HepG2 (cell line): ENCODE measurements around the gene KCNK2. TPM values are rescaled to one million over a fixed set of nuclear protein-coding genes. Genes with fewer than 3 reads are reported as not detected.
A peak's percentile ranks its signal among the peaks of the same experiment; 100 is the strongest.

Source experiments
- ATAC-seq: fragments of 200-7000 bp; cut with Tn5 transposase; 3 replicates; pipeline ENCODE4 v1.9.1; 2020; ENCODE audit warnings: mild to moderate bottlenecking, moderate library complexity
- BruUV-seq: library from RNA; stranded (reverse); fragments of 400-500 nt; replicated peaks from 2 replicates; lab custom pipeline; 2021; lab: Mats Ljungman, UMichigan
- CTCF ChIA-PET: fragments of 300-600 bp; formaldehyde crosslinking; extraction: SDS; loops from one replicate; lab custom pipeline; 2021; ENCODE audit warnings: low total read pairs, inconsistent platforms, low intra/inter-chr PET ratio; lab: Yijun Ruan, JAX
- POLR2A ChIA-PET: fragments of 350-600 bp; sonication (Branson Sonifier 250); formaldehyde crosslinking; loops from one replicate; lab custom pipeline; 2020; ENCODE audit warnings: antibody characterized with exemption, inconsistent platforms; lab: Yijun Ruan, JAX
- DNase-seq: peaks from one replicate; pipeline ENCODE4 v3.0.0-alpha.2; 2015; ENCODE audit warnings: low spot score
- FAIRE-seq: peaks from 3 replicates; lab custom pipeline; 2011; peaks lifted over from hg19 to GRCh38; lab: Jason Lieb, UNC
- H2AFZ ChIP-seq: one replicate; pipeline ENCODE4 v1.6.1; 2011; ENCODE audit warnings: low read length, inconsistent platforms
- H3K27ac ChIP-seq: fragments of 300-600 bp; 3 replicates; pipeline ENCODE4 v1.8.0; 2011; ENCODE audit warnings: mixed run types, mild to moderate bottlenecking, mixed read lengths, low read length, inconsistent platforms; ENCODE audit not compliant: insufficient read depth; ENCODE audit errors: extremely low read length
- H3K27me3 ChIP-seq, 2 experiments: fragments of 200-600 bp in 1 of 2; 2 replicates in 1 of 2; 3 replicates in 1 of 2; pipeline versions ENCODE4 v1.6.0 to v1.8.0; 2011; ENCODE audit warnings: low read length in 2 of 2, mild to moderate bottlenecking in 2 of 2, moderate library complexity in 2 of 2, inconsistent platforms in 1 of 2; ENCODE audit not compliant: insufficient read depth in 2 of 2, control insufficient read depth in 1 of 2
- H3K36me3 ChIP-seq, 2 experiments: fragments of 200-600 bp in 1 of 2; replicated peaks in 1 of 2; 2 replicates in 1 of 2; 3 replicates in 1 of 2; pipeline versions ENCODE4 v1.5.1 to v1.8.0; 2011; ENCODE audit warnings: low read length in 2 of 2, inconsistent platforms in 1 of 2; ENCODE audit not compliant: insufficient read depth in 2 of 2, control insufficient read depth in 1 of 2
- H3K4me1 ChIP-seq: 2 replicates; pipeline ENCODE4 v1.5.1; 2012; ENCODE audit warnings: low read length, inconsistent platforms; ENCODE audit not compliant: insufficient read depth
- H3K4me2 ChIP-seq: 2 replicates; pipeline ENCODE4 v1.6.0; 2011; ENCODE audit warnings: low read depth, low read length, inconsistent platforms
- H3K4me3 ChIP-seq, 3 experiments: fragments of 200-600 bp in 1 of 3; sonication (generic), shearing (Covaris generic) in 1 of 3; replicated peaks in 1 of 3; 2 replicates each; pipeline ENCODE4 v1.5.1; 2011 to 2016; ENCODE audit warnings: low read length in 3 of 3, inconsistent platforms in 2 of 3, low read depth in 2 of 3, mild to moderate bottlenecking in 2 of 3, control low read depth in 1 of 3, mixed read lengths in 1 of 3; ENCODE audit not compliant: insufficient read depth in 1 of 3
- H3K79me2 ChIP-seq: one replicate; pipeline ENCODE4 v1.6.1; 2011; ENCODE audit warnings: low read length, inconsistent platforms; ENCODE audit not compliant: insufficient read depth
- H3K9ac ChIP-seq: 2 replicates; pipeline ENCODE4 v1.6.0; 2011; ENCODE audit warnings: mild to moderate bottlenecking, low read depth, low read length, inconsistent platforms; ENCODE audit not compliant: insufficient read depth
- H3K9me3 ChIP-seq: 2 replicates; pipeline ENCODE4 v1.5.1; 2012; ENCODE audit warnings: mild to moderate bottlenecking, low read length
- H4K20me1 ChIP-seq: 2 replicates; pipeline ENCODE4 v1.6.0; 2011; ENCODE audit warnings: inconsistent platforms, mild to moderate bottlenecking, low read length, moderate library complexity; ENCODE audit not compliant: insufficient read depth
- ATF7 ChIP-seq, 2 experiments: fragments of 450-650 bp in 1 of 2; sonication (generic) in 1 of 2; formaldehyde crosslinking in 1 of 2; IDR thresholded peaks; 2 replicates each; pipeline versions ENCODE4 v1.4.0 to v1.6.1; 2016 to 2020; ENCODE audit warnings: antibody characterized with exemption in 1 of 2, mild to moderate bottlenecking in 1 of 2, missing genetic modification reagents in 1 of 2
- CREB1 ChIP-seq, 2 experiments: fragments of 450-650 bp in 1 of 2; IDR thresholded peaks; 2 replicates each; pipeline ENCODE4 v1.6.1; 2016 to 2017; ENCODE audit warnings: control low read depth in 1 of 2, mild to moderate bottlenecking in 1 of 2, missing compliant biosample characterization in 1 of 2, missing genetic modification characterization in 1 of 2
- CREM ChIP-seq, 2 experiments: sonication (generic) in 1 of 2; formaldehyde crosslinking in 1 of 2; IDR thresholded peaks; 2 replicates each; pipeline versions ENCODE4 v1.4.0 to v1.6.1; 2016 to 2020; ENCODE audit warnings: antibody characterized with exemption in 1 of 2, mild to moderate bottlenecking in 1 of 2, missing genetic modification reagents in 1 of 2
- SALL2 ChIP-seq: sonication (generic); formaldehyde crosslinking; IDR thresholded peaks from 2 replicates; pipeline ENCODE4 v1.8.1; 2023; ENCODE audit warnings: mild to moderate bottlenecking, missing genetic modification reagents, inconsistent platforms
- WGBS: methylation state at CpG from one replicate; pipeline ENCODE4 v1.1.6; 2017; ENCODE audit warnings: low lambda C conversion rate; 5-methylcytosine and 5-hydroxymethylcytosine counted together
- in situ Hi-C: cut with HindIII; loops from 2 replicates; pipeline ENCODE4 v1.10.0; 2017; ENCODE audit warnings: low pct_unique_long_range_greater_than_20kb; ENCODE audit not compliant: extremely low pct_ligation_motif_present
- intact Hi-C: fragments of 100-400 bp; cut with micrococcal nuclease; formaldehyde crosslinking; loops from one replicate; pipeline ENCODE4 v1.10.0; 2022; ENCODE audit not compliant: unreplicated experiment
- polyA plus RNA-seq, 8 experiments: library from polyadenylated mRNA; depleted of rRNA in 3 of 8; stranded (reverse) in 7 of 8; unstranded in 1 of 8; fragments of >200 nt; fragmentation: Illumina TruSeq in 4 of 8; extraction: Trizol in 4 of 8; gene quantifications; 2 replicates each; pipeline versions ENCODE4 v1.2.1 to v1.2.3, GENCODE V29; 2011 to 2016; ENCODE audit warnings: low read depth in 4 of 8, missing spikeins in 1 of 8, mixed read lengths in 1 of 8; ENCODE audit not compliant: insufficient read depth in 1 of 8
- total RNA-seq, 5 experiments: library from RNA; depleted of rRNA; stranded (reverse); fragments of >200 nt; fragmentation: Illumina TruSeq; extraction: Trizol; gene quantifications; 2 replicates each; pipeline ENCODE4 v1.2.3, GENCODE V29; 2016; ENCODE audit warnings: low read depth in 1 of 5
- TF ChIP-seq, protein P1 (sequence below): sonication (generic); formaldehyde crosslinking; IDR thresholded peaks from 2 replicates; pipeline ENCODE4 v1.8.1; 2022; ENCODE audit warnings: mild to moderate bottlenecking, missing genetic modification reagents

The KCNK2 gene
- total and polyA plus RNA-seq, 2 of the 13 experiments (the other 11 are each of a cell fraction or from before 2014, with no cell fraction given): not detected

DNA sequence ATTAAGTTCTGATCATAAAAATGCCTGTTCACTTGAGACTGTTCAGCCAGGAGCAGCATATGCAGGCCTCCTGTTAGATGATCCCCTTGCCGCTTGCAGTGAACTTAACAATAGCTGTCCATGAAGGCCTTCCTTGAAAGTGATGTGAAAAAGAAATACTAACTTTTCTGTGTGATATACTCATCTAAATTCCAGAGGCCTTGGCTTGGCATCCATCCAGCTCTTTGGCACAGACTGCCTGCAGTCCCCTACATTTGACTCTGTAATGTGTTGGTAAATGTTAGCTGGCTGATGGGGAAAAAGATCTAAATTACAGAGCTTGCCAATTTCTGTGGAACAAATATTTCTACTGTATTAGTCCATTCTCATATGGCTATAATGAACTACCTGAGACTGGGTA lies 73.7 kb downstream of the KCNK2 start (continued):
- TF ChIP-seq, protein P1, sequence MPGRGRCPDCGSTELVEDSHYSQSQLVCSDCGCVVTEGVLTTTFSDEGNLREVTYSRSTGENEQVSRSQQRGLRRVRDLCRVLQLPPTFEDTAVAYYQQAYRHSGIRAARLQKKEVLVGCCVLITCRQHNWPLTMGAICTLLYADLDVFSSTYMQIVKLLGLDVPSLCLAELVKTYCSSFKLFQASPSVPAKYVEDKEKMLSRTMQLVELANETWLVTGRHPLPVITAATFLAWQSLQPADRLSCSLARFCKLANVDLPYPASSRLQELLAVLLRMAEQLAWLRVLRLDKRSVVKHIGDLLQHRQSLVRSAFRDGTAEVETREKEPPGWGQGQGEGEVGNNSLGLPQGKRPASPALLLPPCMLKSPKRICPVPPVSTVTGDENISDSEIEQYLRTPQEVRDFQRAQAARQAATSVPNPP (CRISPR knock-in tag): no peak
- TF ChIP-seq SALL2: no peak
- TF ChIP-seq, all 625 proteins: peak for 0

DNA sequence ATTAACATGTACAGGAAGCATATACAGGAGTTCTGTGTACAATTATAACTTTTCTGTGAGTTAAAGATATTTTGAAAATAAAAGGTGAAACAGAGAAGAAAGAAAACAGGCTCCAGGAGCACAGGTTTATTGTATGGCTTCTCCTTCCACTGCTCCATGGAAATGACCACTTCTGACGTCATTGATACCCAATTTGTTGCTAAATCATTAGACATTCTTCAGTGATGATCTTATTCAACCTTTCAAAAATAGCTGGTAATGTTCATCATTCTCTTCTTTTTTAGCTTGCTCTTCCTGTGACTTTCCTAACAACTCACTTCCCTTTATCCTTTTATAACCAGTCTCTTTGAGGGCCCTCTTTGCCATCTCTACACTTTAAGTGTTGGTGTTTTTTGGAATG lies 77.8 kb downstream of the KCNK2 start:
- Histone ChIP-seq H3K9ac (no peak overlapping the region), H3K9me3 (no peaks in the 10 kb centered on the region), H3K27ac (no peak overlapping the region), H4K20me1 (no peaks in the 10 kb centered on the region), H2AFZ (no peak overlapping the region), H3K4me3 (no peak overlapping the region), H3K4me1 (no peaks in the 10 kb centered on the region), H3K4me2 (no peak overlapping the region), H3K27me3 (no peaks in the 10 kb centered on the region), H3K79me2 (no peaks in the 10 kb centered on the region), H3K36me3 (no peaks in the 10 kb centered on the region)
- TF ChIP-seq CREB1 (IDR thresholded peaks at IDR 0.05) (peak; percentile 91), CREB1 (CRISPR knock-in tag; IDR thresholded peaks at IDR 0.05) (no peak), ATF7 (IDR thresholded peaks at IDR 0.05) (peak; percentile 91), ATF7 (CRISPR knock-in tag; IDR thresholded peaks at IDR 0.05) (no peak), CREM (IDR thresholded peaks at IDR 0.05) (no peak), CREM (CRISPR knock-in tag; IDR thresholded peaks at IDR 0.05) (no peak)
- DNase-seq (no peak), FAIRE-seq (no peak), ATAC-seq (no peak)
- POLR2A ChIA-PET: no interaction called here
- CTCF ChIA-PET: no interaction called here
- no TSS peak for BruUV-seq
- WGBS: 0% methylated on average over 1 of the region's 1 CpG
- intact Hi-C loops (no loop called here), in situ Hi-C loops (no loop called here)
